HepG2 (cell line): ENCODE data around the gene SIRT6. TPM values are rescaled to one million over a fixed set of nuclear protein-coding genes. Genes with fewer than 3 reads are reported as not detected.

Experiments
- DBP ChIP-seq: sonication (generic); formaldehyde crosslinking; IDR thresholded peaks from 2 replicates; pipeline ENCODE4 v1.4.0; 2020; ENCODE audit warnings: missing genetic modification reagents; ENCODE audit errors: not compliant biosample characterization
- MAFG ChIP-seq: sonication (generic); formaldehyde crosslinking; IDR thresholded peaks from 2 replicates; pipeline ENCODE4 v1.5.1; 2020; ENCODE audit warnings: mild to moderate bottlenecking, missing genetic modification reagents
- PPARG ChIP-seq: conservative IDR thresholded peaks from 2 replicates; pipeline ENCODE4 v1.6.1; 2016; ENCODE audit warnings: missing biosample characterization, missing genetic modification reagents
- SIN3B ChIP-seq: fragments of 150-350 bp; IDR thresholded peaks from 2 replicates; pipeline ENCODE4 v1.6.1; 2014; ENCODE audit warnings: low read length
- SMAD9 ChIP-seq: sonication (generic); formaldehyde crosslinking; IDR thresholded peaks from 2 replicates; pipeline ENCODE4 v1.5.1; 2020; ENCODE audit warnings: mild to moderate bottlenecking, missing genetic modification reagents
- TRIM24 ChIP-seq: sonication (generic); formaldehyde crosslinking; IDR thresholded peaks from 2 replicates; pipeline ENCODE4 v1.8.0; 2022; ENCODE audit warnings: mild to moderate bottlenecking, missing genetic modification reagents
- YY1 ChIP-seq: IDR thresholded peaks from 2 replicates; pipeline ENCODE4 v1.6.1; 2011; ENCODE audit warnings: low read length, low read depth, moderate library complexity, mild to moderate bottlenecking; ENCODE audit not compliant: insufficient read depth, insufficient replicate concordance
- ZBTB21 ChIP-seq: sonication (generic); formaldehyde crosslinking; IDR thresholded peaks from 2 replicates; pipeline ENCODE4 v1.4.0; 2020; ENCODE audit warnings: missing genetic modification reagents
- ZC3H13 ChIP-seq: sonication (generic); formaldehyde crosslinking; IDR thresholded peaks from 2 replicates; pipeline ENCODE4 v1.8.1; 2023; ENCODE audit warnings: mild to moderate bottlenecking, missing genetic modification reagents, moderate library complexity
- ZNF281 ChIP-seq: sonication (generic); formaldehyde crosslinking; IDR thresholded peaks from 2 replicates; pipeline ENCODE4 v1.4.0; 2020; ENCODE audit warnings: missing genetic modification reagents, borderline replicate concordance
- ZNF33A ChIP-seq: sonication (generic); formaldehyde crosslinking; IDR thresholded peaks from 2 replicates; pipeline ENCODE4 v1.5.1; 2020; ENCODE audit warnings: missing genetic modification reagents, mild to moderate bottlenecking, moderate library complexity, borderline replicate concordance
- polyA plus RNA-seq, 8 experiments: library from polyadenylated mRNA; depleted of rRNA in 3 of 8; stranded (reverse) in 7 of 8; unstranded in 1 of 8; fragments of >200 nt; fragmentation: Illumina TruSeq in 4 of 8; extraction: Trizol in 4 of 8; gene quantifications; 2 replicates each; pipeline versions ENCODE4 v1.2.1 to v1.2.3, GENCODE V29; 2011 to 2016; ENCODE audit warnings: low read depth in 4 of 8, missing spikeins in 1 of 8, mixed read lengths in 1 of 8; ENCODE audit not compliant: insufficient read depth in 1 of 8
- total RNA-seq, 5 experiments: library from RNA; depleted of rRNA; stranded (reverse); fragments of >200 nt; fragmentation: Illumina TruSeq; extraction: Trizol; gene quantifications; 2 replicates each; pipeline ENCODE4 v1.2.3, GENCODE V29; 2016; ENCODE audit warnings: low read depth in 1 of 5
- TF ChIP-seq, protein P1 (sequence below): sonication (generic); formaldehyde crosslinking; IDR thresholded peaks from 2 replicates; pipeline ENCODE4 v1.9.0; 2021; ENCODE audit warnings: missing genetic modification reagents, borderline replicate concordance
- TF ChIP-seq, protein P2 (sequence below): sonication (generic); formaldehyde crosslinking; IDR thresholded peaks from 2 replicates; pipeline ENCODE4 v1.4.0; 2020; ENCODE audit warnings: missing genetic modification reagents
- TF ChIP-seq, protein P3 (sequence below): sonication (generic); formaldehyde crosslinking; IDR thresholded peaks from 2 replicates; pipeline ENCODE4 v1.4.0; 2020; ENCODE audit warnings: missing genetic modification reagents
- TF ChIP-seq, protein P4 (sequence below): sonication (generic); formaldehyde crosslinking; IDR thresholded peaks from 2 replicates; pipeline ENCODE4 v1.8.1; 2023; ENCODE audit warnings: missing genetic modification reagents, mild to moderate bottlenecking, borderline replicate concordance

The SIRT6 gene
- total and polyA plus RNA-seq, 2 of the 13 experiments (the other 11 are each of a cell fraction or from before 2014, with no cell fraction given): 11.0 to 18.4 TPM

- no peak for TF ChIP-seq DBP (CRISPR knock-in tag)
- no peak for TF ChIP-seq SMAD9
- TF ChIP-seq TRIM24 (CRISPR knock-in tag): peak; percentile 61; the same call in 1 of the 2 replicates
- TF ChIP-seq, protein P1, sequence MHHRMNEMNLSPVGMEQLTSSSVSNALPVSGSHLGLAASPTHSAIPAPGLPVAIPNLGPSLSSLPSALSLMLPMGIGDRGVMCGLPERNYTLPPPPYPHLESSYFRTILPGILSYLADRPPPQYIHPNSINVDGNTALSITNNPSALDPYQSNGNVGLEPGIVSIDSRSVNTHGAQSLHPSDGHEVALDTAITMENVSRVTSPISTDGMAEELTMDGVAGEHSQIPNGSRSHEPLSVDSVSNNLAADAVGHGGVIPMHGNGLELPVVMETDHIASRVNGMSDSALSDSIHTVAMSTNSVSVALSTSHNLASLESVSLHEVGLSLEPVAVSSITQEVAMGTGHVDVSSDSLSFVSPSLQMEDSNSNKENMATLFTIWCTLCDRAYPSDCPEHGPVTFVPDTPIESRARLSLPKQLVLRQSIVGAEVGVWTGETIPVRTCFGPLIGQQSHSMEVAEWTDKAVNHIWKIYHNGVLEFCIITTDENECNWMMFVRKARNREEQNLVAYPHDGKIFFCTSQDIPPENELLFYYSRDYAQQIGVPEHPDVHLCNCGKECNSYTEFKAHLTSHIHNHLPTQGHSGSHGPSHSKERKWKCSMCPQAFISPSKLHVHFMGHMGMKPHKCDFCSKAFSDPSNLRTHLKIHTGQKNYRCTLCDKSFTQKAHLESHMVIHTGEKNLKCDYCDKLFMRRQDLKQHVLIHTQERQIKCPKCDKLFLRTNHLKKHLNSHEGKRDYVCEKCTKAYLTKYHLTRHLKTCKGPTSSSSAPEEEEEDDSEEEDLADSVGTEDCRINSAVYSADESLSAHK (CRISPR knock-in tag): no peak
- TF ChIP-seq MAFG: no peak
- TF ChIP-seq ZNF281 (CRISPR knock-in tag): peak; percentile 95
- TF ChIP-seq ZC3H13 (CRISPR knock-in tag): 0 out of 2 replicates have a peak, but pooled peaks have one; percentile 49
- TF ChIP-seq, protein P2, sequence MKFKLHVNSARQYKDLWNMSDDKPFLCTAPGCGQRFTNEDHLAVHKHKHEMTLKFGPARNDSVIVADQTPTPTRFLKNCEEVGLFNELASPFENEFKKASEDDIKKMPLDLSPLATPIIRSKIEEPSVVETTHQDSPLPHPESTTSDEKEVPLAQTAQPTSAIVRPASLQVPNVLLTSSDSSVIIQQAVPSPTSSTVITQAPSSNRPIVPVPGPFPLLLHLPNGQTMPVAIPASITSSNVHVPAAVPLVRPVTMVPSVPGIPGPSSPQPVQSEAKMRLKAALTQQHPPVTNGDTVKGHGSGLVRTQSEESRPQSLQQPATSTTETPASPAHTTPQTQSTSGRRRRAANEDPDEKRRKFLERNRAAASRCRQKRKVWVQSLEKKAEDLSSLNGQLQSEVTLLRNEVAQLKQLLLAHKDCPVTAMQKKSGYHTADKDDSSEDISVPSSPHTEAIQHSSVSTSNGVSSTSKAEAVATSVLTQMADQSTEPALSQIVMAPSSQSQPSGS: no peak
- no peak for TF ChIP-seq PPARG (CRISPR knock-in tag)
- no peak for TF ChIP-seq ZBTB21 (CRISPR knock-in tag)
- TF ChIP-seq, protein P3, sequence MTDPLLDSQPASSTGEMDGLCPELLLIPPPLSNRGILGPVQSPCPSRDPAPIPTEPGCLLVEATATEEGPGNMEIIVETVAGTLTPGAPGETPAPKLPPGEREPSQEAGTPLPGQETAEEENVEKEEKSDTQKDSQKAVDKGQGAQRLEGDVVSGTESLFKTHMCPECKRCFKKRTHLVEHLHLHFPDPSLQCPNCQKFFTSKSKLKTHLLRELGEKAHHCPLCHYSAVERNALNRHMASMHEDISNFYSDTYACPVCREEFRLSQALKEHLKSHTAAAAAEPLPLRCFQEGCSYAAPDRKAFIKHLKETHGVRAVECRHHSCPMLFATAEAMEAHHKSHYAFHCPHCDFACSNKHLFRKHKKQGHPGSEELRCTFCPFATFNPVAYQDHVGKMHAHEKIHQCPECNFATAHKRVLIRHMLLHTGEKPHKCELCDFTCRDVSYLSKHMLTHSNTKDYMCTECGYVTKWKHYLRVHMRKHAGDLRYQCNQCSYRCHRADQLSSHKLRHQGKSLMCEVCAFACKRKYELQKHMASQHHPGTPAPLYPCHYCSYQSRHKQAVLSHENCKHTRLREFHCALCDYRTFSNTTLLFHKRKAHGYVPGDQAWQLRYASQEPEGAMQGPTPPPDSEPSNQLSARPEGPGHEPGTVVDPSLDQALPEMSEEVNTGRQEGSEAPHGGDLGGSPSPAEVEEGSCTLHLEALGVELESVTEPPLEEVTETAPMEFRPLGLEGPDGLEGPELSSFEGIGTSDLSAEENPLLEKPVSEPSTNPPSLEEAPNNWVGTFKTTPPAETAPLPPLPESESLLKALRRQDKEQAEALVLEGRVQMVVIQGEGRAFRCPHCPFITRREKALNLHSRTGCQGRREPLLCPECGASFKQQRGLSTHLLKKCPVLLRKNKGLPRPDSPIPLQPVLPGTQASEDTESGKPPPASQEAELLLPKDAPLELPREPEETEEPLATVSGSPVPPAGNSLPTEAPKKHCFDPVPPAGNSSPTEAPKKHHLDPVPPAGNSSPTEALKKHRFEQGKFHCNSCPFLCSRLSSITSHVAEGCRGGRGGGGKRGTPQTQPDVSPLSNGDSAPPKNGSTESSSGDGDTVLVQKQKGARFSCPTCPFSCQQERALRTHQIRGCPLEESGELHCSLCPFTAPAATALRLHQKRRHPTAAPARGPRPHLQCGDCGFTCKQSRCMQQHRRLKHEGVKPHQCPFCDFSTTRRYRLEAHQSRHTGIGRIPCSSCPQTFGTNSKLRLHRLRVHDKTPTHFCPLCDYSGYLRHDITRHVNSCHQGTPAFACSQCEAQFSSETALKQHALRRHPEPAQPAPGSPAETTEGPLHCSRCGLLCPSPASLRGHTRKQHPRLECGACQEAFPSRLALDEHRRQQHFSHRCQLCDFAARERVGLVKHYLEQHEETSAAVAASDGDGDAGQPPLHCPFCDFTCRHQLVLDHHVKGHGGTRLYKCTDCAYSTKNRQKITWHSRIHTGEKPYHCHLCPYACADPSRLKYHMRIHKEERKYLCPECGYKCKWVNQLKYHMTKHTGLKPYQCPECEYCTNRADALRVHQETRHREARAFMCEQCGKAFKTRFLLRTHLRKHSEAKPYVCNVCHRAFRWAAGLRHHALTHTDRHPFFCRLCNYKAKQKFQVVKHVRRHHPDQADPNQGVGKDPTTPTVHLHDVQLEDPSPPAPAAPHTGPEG (CRISPR knock-in tag): no peak
- peak; percentile 76 for TF ChIP-seq YY1
- TF ChIP-seq ZNF33A (CRISPR knock-in tag): no peak
- no peak for TF ChIP-seq SIN3B
- TF ChIP-seq, protein P4, sequence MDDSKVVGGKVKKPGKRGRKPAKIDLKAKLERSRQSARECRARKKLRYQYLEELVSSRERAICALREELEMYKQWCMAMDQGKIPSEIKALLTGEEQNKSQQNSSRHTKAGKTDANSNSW (CRISPR knock-in tag): no peak
Observed at GRCh38 chr19:4224470-4224869, 42.1 kb upstream of the SIRT6 start (continued).
